CD14-positive monocyte (primary cell): ENCODE data around the gene TRA2B. TPM values are rescaled to one million over a fixed set of nuclear protein-coding genes. Genes with fewer than 3 reads are reported as not detected.

Experiments used
- DNase-seq, 3 donors: peaks; one replicate each; pipeline ENCODE4 v3.0.0-alpha.2; 2011 to 2022
- H2AFZ ChIP-seq: 2 replicates; pipeline ENCODE4 v1.6.0; 2012; ENCODE audit warnings: mild to moderate bottlenecking, low read depth, low read length, inconsistent platforms; ENCODE audit not compliant: insufficient read depth, poor library complexity, severe bottlenecking
- H3K27ac ChIP-seq, 2 donors: 1 replicate in 1 of 2; 2 replicates in 1 of 2; pipeline ENCODE4 v1.5.1; 2012 to 2013; ENCODE audit warnings: low read length in 2 of 2, control low read depth in 1 of 2, inconsistent platforms in 1 of 2, low read depth in 1 of 2, mild to moderate bottlenecking in 1 of 2
- H3K27me3 ChIP-seq, 2 donors: one replicate each; pipeline versions ENCODE4 v1.6.0 to v1.6.1; 2011 to 2013; ENCODE audit warnings: low read length in 2 of 2; ENCODE audit not compliant: control insufficient read depth in 2 of 2, insufficient read depth in 2 of 2
- H3K36me3 ChIP-seq, 2 donors: replicated peaks in 1 of 2; 1 replicate in 1 of 2; 2 replicates in 1 of 2; pipeline versions ENCODE4 v1.5.1 to v1.6.1; 2012 to 2013; ENCODE audit warnings: low read length in 2 of 2, control low read depth in 1 of 2, inconsistent platforms in 1 of 2, mild to moderate bottlenecking in 1 of 2; ENCODE audit not compliant: insufficient read depth in 2 of 2, control insufficient read depth in 1 of 2
- H3K4me1 ChIP-seq, 2 donors: 1 replicate in 1 of 2; 2 replicates in 1 of 2; pipeline versions ENCODE4 v1.5.1 to v1.6.1; 2012 to 2013; ENCODE audit warnings: low read length in 2 of 2, control low read depth in 1 of 2, inconsistent platforms in 1 of 2, mild to moderate bottlenecking in 1 of 2, moderate library complexity in 1 of 2; ENCODE audit not compliant: insufficient read depth in 2 of 2, control insufficient read depth in 1 of 2
- H3K4me2 ChIP-seq: replicated peaks from 2 replicates; pipeline ENCODE3; 2012; ENCODE audit warnings: low read length, moderate library complexity, mild to moderate bottlenecking; ENCODE audit not compliant: poor library complexity, severe bottlenecking; ENCODE audit errors: extremely low read depth
- H3K4me3 ChIP-seq, 3 experiments: fragments of 200-600 bp in 1 of 3; sonication (generic) in 1 of 3; replicated peaks in 1 of 3; 1 replicate in 2 of 3; 2 replicates in 1 of 3; pipeline ENCODE4 v1.5.1; 2011 to 2013; ENCODE audit warnings: low read length in 3 of 3, mild to moderate bottlenecking in 3 of 3, control low read depth in 2 of 3, low read depth in 2 of 3, inconsistent platforms in 1 of 3, moderate library complexity in 1 of 3
- H3K79me2 ChIP-seq: 2 replicates; pipeline ENCODE4 v1.6.0; 2012; ENCODE audit warnings: mild to moderate bottlenecking, control low read depth, inconsistent platforms, low read length, moderate library complexity; ENCODE audit not compliant: insufficient read depth
- H3K9ac ChIP-seq: 2 replicates; pipeline ENCODE4 v1.6.0; 2017; ENCODE audit warnings: low read length, mild to moderate bottlenecking; ENCODE audit not compliant: insufficient read depth, poor library complexity, severe bottlenecking
- H3K9me3 ChIP-seq, 2 donors: replicated peaks in 1 of 2; 1 replicate in 1 of 2; 2 replicates in 1 of 2; pipeline versions ENCODE4 v1.5.1 to v1.6.1; 2012 to 2013; ENCODE audit warnings: low read length in 2 of 2, control low read depth in 1 of 2; ENCODE audit not compliant: control insufficient read depth in 1 of 2, insufficient read depth in 1 of 2
- H4K20me1 ChIP-seq: 2 replicates; pipeline ENCODE4 v1.6.0; 2012; ENCODE audit warnings: mild to moderate bottlenecking, low read length, control low read depth, moderate library complexity; ENCODE audit not compliant: insufficient read depth
- H3K27ac Mint-ChIP-seq, 7 donors: one replicate each; pipeline ENCODE4 v1.8.0; 2020; ENCODE audit warnings: mild to moderate bottlenecking in 7 of 7, mixed read lengths in 7 of 7, moderate library complexity in 6 of 7, inconsistent platforms in 2 of 7
- H3K27me3 Mint-ChIP-seq, 3 donors: one replicate each; pipeline ENCODE4 v1.8.0; 2021 to 2022; ENCODE audit warnings: low read depth in 3 of 3, mild to moderate bottlenecking in 3 of 3, mixed read lengths in 3 of 3, moderate library complexity in 3 of 3, inconsistent platforms in 1 of 3
- H3K36me3 Mint-ChIP-seq, 2 donors: one replicate each; pipeline ENCODE4 v1.8.0; 2020; ENCODE audit warnings: mixed read lengths in 2 of 2, inconsistent platforms in 1 of 2, mild to moderate bottlenecking in 1 of 2
- H3K4me1 Mint-ChIP-seq: one replicate; pipeline ENCODE4 v1.8.0; 2020; ENCODE audit warnings: mild to moderate bottlenecking, mixed read lengths
- H3K4me3 Mint-ChIP-seq, 2 donors: one replicate each; pipeline ENCODE4 v1.8.0; 2020; ENCODE audit warnings: mild to moderate bottlenecking in 2 of 2, mixed read lengths in 2 of 2, moderate library complexity in 1 of 2
- H3K9me3 Mint-ChIP-seq, 7 donors: one replicate each; pipeline ENCODE4 v1.8.0; 2020 to 2022; ENCODE audit warnings: mixed read lengths in 7 of 7, mild to moderate bottlenecking in 6 of 7, moderate library complexity in 6 of 7, inconsistent platforms in 2 of 7
- WGBS: methylation state at CpG from one replicate; pipeline ENCODE4 v1.1.5; 2013; ENCODE audit warnings: missing lambda C conversion rate; ENCODE audit not compliant: insufficient coverage; 5-methylcytosine and 5-hydroxymethylcytosine counted together
- intact Hi-C, 2 donors: fragments of 100-400 bp; cut with micrococcal nuclease; formaldehyde crosslinking; loops; one replicate each; pipeline versions ENCODE4 v1.15.0 to v1.15.1; 2023
- polyA plus RNA-seq, 3 donors: library from polyadenylated mRNA; depleted of rRNA in 1 of 3; unstranded in 2 of 3; stranded (reverse) in 1 of 3; fragments of 300-500 nt in 2 of 3; fragments of >200 nt in 1 of 3; fragmentation: Illumina TruSeq in 2 of 3; gene quantifications; 1 replicate in 2 of 3; 2 replicates in 1 of 3; pipeline ENCODE4 v1.2.3, GENCODE V29; 2012 to 2021
- TF ChIP-seq, protein P1 (sequence below): fragments of 200-600 bp; IDR thresholded peaks from one replicate; pipeline ENCODE4 v1.8.0; 2022; ENCODE audit warnings: antibody characterized with exemption, mild to moderate bottlenecking

The TRA2B gene
- polyA plus RNA-seq, 3 donors = 99.9 to 507 (median 121) TPM

DNA sequence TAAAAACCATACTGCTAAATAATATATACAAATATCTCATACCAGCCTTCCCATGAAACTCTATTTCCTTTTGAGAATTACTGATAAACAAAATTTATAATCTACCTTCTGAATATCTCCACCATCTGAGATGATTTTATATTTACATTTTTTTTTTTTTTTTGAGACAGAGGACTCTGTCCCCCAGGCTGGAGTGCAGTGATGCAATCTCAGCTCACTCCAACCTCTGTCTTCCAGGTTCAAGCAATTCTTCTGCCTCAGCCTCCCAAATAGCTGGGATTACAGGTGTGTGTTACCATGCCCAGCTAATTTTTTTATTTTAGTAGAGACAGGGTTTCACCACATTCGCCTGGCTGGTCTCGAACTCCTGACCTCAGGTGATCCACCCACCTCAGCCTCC is 70.2 kb downstream of the TRA2B start:
- H3K9ac ChIP-seq = no peak overlapping the region
- Mint-ChIP-seq H3K4me1 (no peaks in the 10 kb centered on the region), H3K4me3 (no peak overlapping the region), H3K27me3 (peaks cover 0 to 6% (median 2%) of the 10 kb centered on the region in 3 donors), H3K27ac (no peak overlapping the region), H3K36me3 (no peaks in the 10 kb centered on the region), H3K9me3 (peaks cover 0 to 2% (median 0%) of the 10 kb centered on the region in 7 donors)
- no peaks in the 10 kb centered on the region for H4K20me1 ChIP-seq
- no CpG with 5 or more reads among the region's 2 CpGs for WGBS
- TF ChIP-seq, protein P1, sequence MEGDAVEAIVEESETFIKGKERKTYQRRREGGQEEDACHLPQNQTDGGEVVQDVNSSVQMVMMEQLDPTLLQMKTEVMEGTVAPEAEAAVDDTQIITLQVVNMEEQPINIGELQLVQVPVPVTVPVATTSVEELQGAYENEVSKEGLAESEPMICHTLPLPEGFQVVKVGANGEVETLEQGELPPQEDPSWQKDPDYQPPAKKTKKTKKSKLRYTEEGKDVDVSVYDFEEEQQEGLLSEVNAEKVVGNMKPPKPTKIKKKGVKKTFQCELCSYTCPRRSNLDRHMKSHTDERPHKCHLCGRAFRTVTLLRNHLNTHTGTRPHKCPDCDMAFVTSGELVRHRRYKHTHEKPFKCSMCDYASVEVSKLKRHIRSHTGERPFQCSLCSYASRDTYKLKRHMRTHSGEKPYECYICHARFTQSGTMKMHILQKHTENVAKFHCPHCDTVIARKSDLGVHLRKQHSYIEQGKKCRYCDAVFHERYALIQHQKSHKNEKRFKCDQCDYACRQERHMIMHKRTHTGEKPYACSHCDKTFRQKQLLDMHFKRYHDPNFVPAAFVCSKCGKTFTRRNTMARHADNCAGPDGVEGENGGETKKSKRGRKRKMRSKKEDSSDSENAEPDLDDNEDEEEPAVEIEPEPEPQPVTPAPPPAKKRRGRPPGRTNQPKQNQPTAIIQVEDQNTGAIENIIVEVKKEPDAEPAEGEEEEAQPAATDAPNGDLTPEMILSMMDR = no peak
- no peak overlapping the region for H3K27ac ChIP-seq
- H3K27me3 ChIP-seq = peaks cover 0 to 2% of the 10 kb centered on the region in 2 donors
- no peak overlapping the region for H3K4me3 ChIP-seq
- H3K36me3 ChIP-seq = no peaks in the 10 kb centered on the region
- no peak overlapping the region for H3K4me2 ChIP-seq
- no peaks in the 10 kb centered on the region for H3K9me3 ChIP-seq
- no peak for DNase-seq
- intact Hi-C loops = no loop called here
- H2AFZ ChIP-seq = no peak overlapping the region
- no peaks in the 10 kb centered on the region for H3K4me1 ChIP-seq
- no peaks in the 10 kb centered on the region for H3K79me2 ChIP-seq

DNA sequence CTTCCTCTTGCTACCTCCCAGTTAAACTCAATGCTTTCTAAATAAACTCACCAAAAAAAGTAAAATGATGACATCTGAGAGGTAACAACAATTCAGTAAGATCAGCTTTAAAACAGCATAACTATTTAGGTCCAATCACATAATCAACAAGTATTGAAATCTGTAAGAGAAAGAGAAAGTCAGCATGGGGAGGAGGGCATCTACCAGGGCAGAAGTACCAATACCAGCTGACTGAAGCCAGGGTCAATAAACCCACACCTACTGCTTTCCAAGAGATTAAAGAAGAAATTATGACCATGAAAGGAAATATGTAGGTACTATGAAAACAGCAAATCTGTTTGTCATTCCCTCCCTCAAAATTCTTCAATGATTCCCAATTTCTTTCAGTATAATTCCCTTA is 70.8 kb downstream of the TRA2B start:
- no peak overlapping the region for H3K27ac Mint-ChIP-seq
- H3K27me3 Mint-ChIP-seq = peaks cover 0 to 6% (median 3%) of the 10 kb centered on the region in 3 donors
- no peak overlapping the region for H3K4me3 ChIP-seq
- H3K4me3 Mint-ChIP-seq = no peak overlapping the region
- no peak overlapping the region for H3K4me2 ChIP-seq
- no peak for DNase-seq
- H3K4me1 ChIP-seq = no peaks in the 10 kb centered on the region
- H2AFZ ChIP-seq = no peak overlapping the region
- H3K9ac ChIP-seq = no peak overlapping the region
- H3K4me1 Mint-ChIP-seq = no peaks in the 10 kb centered on the region
- no peak overlapping the region for H3K27ac ChIP-seq
- intact Hi-C loops = no loop called here
- peaks cover 0 to 2% of the 10 kb centered on the region in 2 donors for H3K27me3 ChIP-seq
- H3K9me3 ChIP-seq = no peaks in the 10 kb centered on the region
- no peaks in the 10 kb centered on the region for H3K36me3 Mint-ChIP-seq
- no peaks in the 10 kb centered on the region for H4K20me1 ChIP-seq
- no peaks in the 10 kb centered on the region for H3K36me3 ChIP-seq
- peaks cover 0 to 2% (median 0%) of the 10 kb centered on the region in 7 donors for H3K9me3 Mint-ChIP-seq
- H3K79me2 ChIP-seq = no peaks in the 10 kb centered on the region
- TF ChIP-seq, protein P1 = no peak
